ENCODE results near the gene SGPP1. TPM values are rescaled to one million over a fixed set of nuclear protein-coding genes. Genes with fewer than 3 reads are reported as not detected.

The SGPP1 gene
- total RNA-seq, 4 donors from 2014 or later, result 17.7 to 47.6 (median 21.5) TPM

GRCh38 chr14:63727231-63727735 lies 582 bp downstream of the SGPP1 start:
- H3K36me3 ChIP-seq, result no peaks in the 10 kb centered on the region
- no peak for TF ChIP-seq POLR2A (IDR thresholded peaks at IDR 0.05)
- no peak for TF ChIP-seq CTCF (IDR thresholded peaks at IDR 0.05)
- H3K4me1 ChIP-seq, result peaks cover 0 to 5% of the 10 kb centered on the region in 2 donors
- peak overlapping the region; percentile 85 to 87 for H3K27ac ChIP-seq
- intact Hi-C loops (cut with DNase I; ENCODE audit: low total_unique reads), result no loop called here
- H3K9me3 ChIP-seq, result no peaks in the 10 kb centered on the region
- H3K27me3 ChIP-seq, result no peaks in the 10 kb centered on the region
- peak; percentile 29 to 31 for DNase-seq
- H3K4me3 ChIP-seq, result peak overlapping the region; percentile 89 to 91

- peaks cover 0 to 5% of the 10 kb centered on the region in 2 donors for H3K4me1 ChIP-seq
- no peaks in the 10 kb centered on the region for H3K9me3 ChIP-seq
- TF ChIP-seq CTCF (IDR thresholded peaks at IDR 0.05) (no peak), POLR2A (IDR thresholded peaks at IDR 0.05) (no peak)
- H3K4me3 ChIP-seq, result peak overlapping the region; percentile 89 to 91
- no peaks in the 10 kb centered on the region for H3K36me3 ChIP-seq
- DNase-seq, result no peak
- H3K27ac ChIP-seq, result peak overlapping the region; percentile 85 to 87
- no peaks in the 10 kb centered on the region for H3K27me3 ChIP-seq
- intact Hi-C loops (cut with DNase I; ENCODE audit: low total_unique reads), result no loop called here
These were observed 1.4 kb downstream of the SGPP1 start for GRCh38 chr14:63726499-63726898.

GRCh38 chr14:63725786-63726460 lies 1.9 kb downstream of the SGPP1 start:
- Histone ChIP-seq H3K4me1 (peaks cover 0 to 5% of the 10 kb centered on the region in 2 donors), H3K36me3 (no peaks in the 10 kb centered on the region), H3K27ac (peak overlapping the region in 1 of 2 donors; percentile 85), H3K4me3 (peak overlapping the region in 1 of 2 donors; percentile 89), H3K27me3 (no peaks in the 10 kb centered on the region), H3K9me3 (no peaks in the 10 kb centered on the region)
- intact Hi-C loops (cut with DNase I; ENCODE audit: low total_unique reads), result no loop called here
- no peak for DNase-seq
- TF ChIP-seq CTCF (IDR thresholded peaks at IDR 0.05) (no peak), POLR2A (IDR thresholded peaks at IDR 0.05) (no peak)

GRCh38 chr14:63717702-63718101 lies 10.2 kb downstream of the SGPP1 start:
- Histone ChIP-seq H3K9me3 (peaks cover 0 to 16% of the 10 kb centered on the region in 2 donors), H3K4me1 (no peaks in the 10 kb centered on the region), H3K27me3 (no peaks in the 10 kb centered on the region), H3K36me3 (no peaks in the 10 kb centered on the region), H3K27ac (no peak overlapping the region), H3K4me3 (no peak overlapping the region)
- TF ChIP-seq POLR2A (IDR thresholded peaks at IDR 0.05) (no peak), CTCF (IDR thresholded peaks at IDR 0.05) (no peak)
- intact Hi-C loops (cut with DNase I; ENCODE audit: low total_unique reads), result no loop called here
- DNase-seq, result no peak

GRCh38 chr14:63715360-63715759 lies 12.5 kb downstream of the SGPP1 start:
- Histone ChIP-seq H3K9me3 (peaks cover 0 to 16% of the 10 kb centered on the region in 2 donors), H3K36me3 (no peaks in the 10 kb centered on the region), H3K4me1 (no peaks in the 10 kb centered on the region), H3K4me3 (no peak overlapping the region), H3K27ac (no peak overlapping the region), H3K27me3 (no peaks in the 10 kb centered on the region)
- no peak for DNase-seq
- intact Hi-C loops (cut with DNase I; ENCODE audit: low total_unique reads), result no loop called here
- TF ChIP-seq POLR2A (IDR thresholded peaks at IDR 0.05), result no peak
- TF ChIP-seq CTCF (IDR thresholded peaks at IDR 0.05), result no peak
